GM23248 (cell line): ENCODE data around the gene DHRS7B.

Experiments
- EZH2 ChIP-seq: fragments of 200-600 bp; sonication (generic); IDR thresholded peaks from 2 replicates; pipeline ENCODE4 v1.6.1; 2018; ENCODE audit warnings: antibody characterized with exemption, mild to moderate bottlenecking; ENCODE audit not compliant: insufficient read depth, poor library complexity, severe bottlenecking
- EZH2phosphoT487 ChIP-seq: fragments of 200-600 bp; sonication (generic); IDR thresholded peaks from 2 replicates; pipeline ENCODE4 v1.6.1; 2018; ENCODE audit warnings: antibody characterized with exemption, moderate library complexity, mild to moderate bottlenecking, low read depth; ENCODE audit not compliant: insufficient read depth

DNA sequence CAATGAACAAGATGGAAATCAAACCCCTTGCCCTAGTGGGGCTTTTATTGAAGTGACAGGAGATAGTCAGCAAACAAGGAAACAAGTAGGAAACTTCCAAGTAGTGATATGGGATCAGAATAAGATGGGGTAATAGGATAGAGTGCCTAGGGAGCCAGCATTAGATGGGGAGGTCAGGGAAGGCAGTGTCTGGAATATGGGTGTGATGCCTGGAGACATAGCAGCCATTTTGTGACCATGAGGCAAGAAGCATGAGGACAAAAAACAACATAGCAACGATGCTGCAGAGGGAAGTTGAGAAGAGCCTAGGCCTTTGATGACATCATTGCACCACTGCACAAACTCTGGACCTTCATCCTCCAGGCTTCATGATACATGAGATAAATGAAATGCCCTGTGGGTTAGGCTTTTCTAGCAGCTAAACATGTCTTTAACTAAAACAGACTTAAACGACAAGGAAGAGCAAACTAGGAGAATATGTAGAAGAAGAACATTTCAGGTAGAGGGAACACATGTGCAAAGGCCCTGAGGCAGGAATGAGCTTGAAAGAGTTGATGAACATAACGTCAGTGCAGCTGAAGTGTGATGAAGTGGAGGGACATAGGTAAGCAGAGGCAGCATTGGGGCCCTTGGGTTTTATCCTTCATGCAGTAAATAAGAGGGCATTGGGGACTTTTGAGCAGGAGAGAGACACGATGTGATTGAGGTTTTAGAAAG is 105.4 kb downstream of the DHRS7B start:
- TF ChIP-seq EZH2 (no peak), EZH2phosphoT487 (no peak)
